Duodenal mucosa (tissue), 2 donors: ENCODE data around the gene SCAP.

Experiments used
- H3K27ac ChIP-seq: one replicate; pipeline ENCODE4 v1.7.0; 2013; ENCODE audit warnings: low read depth, low read length
- H3K27me3 ChIP-seq, 2 donors: one replicate each; pipeline ENCODE4 v1.7.0; 2013; ENCODE audit warnings: low read length in 2 of 2, control low read depth in 1 of 2; ENCODE audit not compliant: insufficient read depth in 2 of 2, control insufficient read depth in 1 of 2
- H3K36me3 ChIP-seq, 2 donors: one replicate each; pipeline ENCODE4 v1.7.0; 2013; ENCODE audit warnings: low read length in 2 of 2, control low read depth in 1 of 2; ENCODE audit not compliant: insufficient read depth in 2 of 2, control insufficient read depth in 1 of 2
- H3K4me1 ChIP-seq, 2 donors: one replicate each; pipeline ENCODE4 v1.7.0; 2013; ENCODE audit warnings: low read length in 2 of 2, control low read depth in 1 of 2; ENCODE audit not compliant: insufficient read depth in 2 of 2, control insufficient read depth in 1 of 2
- H3K4me3 ChIP-seq, 2 donors: one replicate each; pipeline ENCODE4 v1.7.0; 2013; ENCODE audit warnings: low read length in 2 of 2, low read depth in 1 of 2
- H3K9ac ChIP-seq, 2 donors: one replicate each; pipeline ENCODE4 v1.7.0; 2013; ENCODE audit warnings: low read length in 2 of 2, low read depth in 1 of 2
- H3K9me3 ChIP-seq, 2 donors: one replicate each; pipeline ENCODE4 v1.7.0; 2013; ENCODE audit warnings: low read length in 2 of 2, control low read depth in 1 of 2; ENCODE audit not compliant: control insufficient read depth in 1 of 2

The SCAP gene

GRCh38 chr3:47410417-47410720 is 65.4 kb downstream of the SCAP start:
- Histone ChIP-seq H3K27ac (no peak overlapping the region), H3K27me3 (no peaks in the 10 kb centered on the region), H3K4me1 (no peaks in the 10 kb centered on the region), H3K9me3 (no peaks in the 10 kb centered on the region), H3K4me3 (no peak overlapping the region), H3K9ac (no peak overlapping the region), H3K36me3 (peaks cover 45 to 89% of the 10 kb centered on the region in 2 donors)

GRCh38 chr3:47409688-47410416 is 65.9 kb downstream of the SCAP start:
- Histone ChIP-seq H3K4me3 (no peak overlapping the region), H3K27me3 (no peaks in the 10 kb centered on the region), H3K4me1 (peaks cover 0 to 3% of the 10 kb centered on the region in 2 donors), H3K9me3 (no peaks in the 10 kb centered on the region), H3K36me3 (peaks cover 47 to 86% of the 10 kb centered on the region in 2 donors), H3K27ac (no peak overlapping the region), H3K9ac (no peak overlapping the region)

- Histone ChIP-seq H3K36me3 (peaks cover 47 to 80% of the 10 kb centered on the region in 2 donors), H3K4me3 (no peak overlapping the region), H3K9me3 (no peaks in the 10 kb centered on the region), H3K27me3 (no peaks in the 10 kb centered on the region), H3K4me1 (peaks cover 0 to 7% of the 10 kb centered on the region in 2 donors), H3K27ac (no peak overlapping the region), H3K9ac (no peak overlapping the region)
These were observed 66.5 kb downstream of the SCAP start for GRCh38 chr3:47409284-47409683.

GRCh38 chr3:47408839-47409229 is 66.9 kb downstream of the SCAP start:
- H3K9me3 ChIP-seq = no peaks in the 10 kb centered on the region
- H3K36me3 ChIP-seq = peaks cover 47 to 76% of the 10 kb centered on the region in 2 donors
- peaks cover 0 to 7% of the 10 kb centered on the region in 2 donors for H3K4me1 ChIP-seq
- no peak overlapping the region for H3K4me3 ChIP-seq
- H3K9ac ChIP-seq = no peak overlapping the region
- no peaks in the 10 kb centered on the region for H3K27me3 ChIP-seq
- no peak overlapping the region for H3K27ac ChIP-seq

- no peak overlapping the region for H3K27ac ChIP-seq
- H3K36me3 ChIP-seq = peaks cover 47 to 69% of the 10 kb centered on the region in 2 donors
These were observed 67.6 kb downstream of the SCAP start for GRCh38 chr3:47407896-47408838.

GRCh38 chr3:47407237-47407636 is 68.5 kb downstream of the SCAP start:
- Histone ChIP-seq H3K27me3 (no peaks in the 10 kb centered on the region), H3K9ac (no peak overlapping the region), H3K9me3 (no peaks in the 10 kb centered on the region), H3K27ac (no peak overlapping the region), H3K4me1 (peaks cover 0 to 7% of the 10 kb centered on the region in 2 donors), H3K4me3 (no peak overlapping the region), H3K36me3 (peaks cover 48 to 62% of the 10 kb centered on the region in 2 donors)

More at GRCh38 chr3:47407896-47408838, 67.6 kb downstream of the SCAP start:
- Histone ChIP-seq H3K9me3 (no peaks in the 10 kb centered on the region), H3K4me3 (no peak overlapping the region), H3K27me3 (no peaks in the 10 kb centered on the region), H3K4me1 (peaks cover 0 to 7% of the 10 kb centered on the region in 2 donors), H3K9ac (no peak overlapping the region)

GRCh38 chr3:47406762-47407149 is 69.0 kb downstream of the SCAP start:
- no peaks in the 10 kb centered on the region for H3K27me3 ChIP-seq
- H3K9ac ChIP-seq = no peak overlapping the region
- H3K9me3 ChIP-seq = no peaks in the 10 kb centered on the region
- peaks cover 0 to 7% of the 10 kb centered on the region in 2 donors for H3K4me1 ChIP-seq
- H3K36me3 ChIP-seq = peaks cover 45 to 58% of the 10 kb centered on the region in 2 donors
- H3K27ac ChIP-seq = no peak overlapping the region
- H3K4me3 ChIP-seq = no peak overlapping the region

GRCh38 chr3:47405820-47406761 is 69.7 kb downstream of the SCAP start:
- Histone ChIP-seq H3K9ac (no peak overlapping the region), H3K27ac (no peak overlapping the region), H3K4me1 (peaks cover 0 to 7% of the 10 kb centered on the region in 2 donors), H3K27me3 (no peaks in the 10 kb centered on the region), H3K9me3 (no peaks in the 10 kb centered on the region), H3K4me3 (no peak overlapping the region), H3K36me3 (peaks cover 38 to 54% of the 10 kb centered on the region in 2 donors)

- no peaks in the 10 kb centered on the region for H3K9me3 ChIP-seq
- H3K9ac ChIP-seq = no peak overlapping the region
- peaks cover 35 to 55% of the 10 kb centered on the region in 2 donors for H3K36me3 ChIP-seq
- H3K4me3 ChIP-seq = no peak overlapping the region
- H3K27ac ChIP-seq = no peak overlapping the region
- H3K27me3 ChIP-seq = no peaks in the 10 kb centered on the region
- peaks cover 0 to 7% of the 10 kb centered on the region in 2 donors for H3K4me1 ChIP-seq
These were observed 70.6 kb downstream of the SCAP start for GRCh38 chr3:47404955-47405790.
